GM10248 (cell line): Measurements from ENCODE around the gene JAG1.

Source experiments
- CTCF ChIA-PET: fragments of 300-600 bp; sonication (Branson Sonifier 250); formaldehyde crosslinking; extraction: SDS; loops from one replicate; lab custom pipeline; 2021; ENCODE audit warnings: antibody characterized with exemption; lab: Yijun Ruan, JAX
- POLR2A ChIA-PET: fragments of 350-650 bp; sonication (Branson Sonifier 250); formaldehyde crosslinking; extraction: SDS; loops from one replicate; lab custom pipeline; 2020; ENCODE audit warnings: antibody characterized with exemption; lab: Yijun Ruan, JAX
- DNase-seq: peaks from one replicate; pipeline ENCODE4 v3.0.0; 2012; ENCODE audit errors: extremely low spot score
- TF ChIP-seq, protein P1 (sequence below): IDR thresholded peaks from 2 replicates; pipeline ENCODE4 v1.5.1; 2012; ENCODE audit warnings: mild to moderate bottlenecking, low read depth; ENCODE audit errors: extremely low read depth, missing control alignments, control extremely low read depth

The JAG1 gene

DNA sequence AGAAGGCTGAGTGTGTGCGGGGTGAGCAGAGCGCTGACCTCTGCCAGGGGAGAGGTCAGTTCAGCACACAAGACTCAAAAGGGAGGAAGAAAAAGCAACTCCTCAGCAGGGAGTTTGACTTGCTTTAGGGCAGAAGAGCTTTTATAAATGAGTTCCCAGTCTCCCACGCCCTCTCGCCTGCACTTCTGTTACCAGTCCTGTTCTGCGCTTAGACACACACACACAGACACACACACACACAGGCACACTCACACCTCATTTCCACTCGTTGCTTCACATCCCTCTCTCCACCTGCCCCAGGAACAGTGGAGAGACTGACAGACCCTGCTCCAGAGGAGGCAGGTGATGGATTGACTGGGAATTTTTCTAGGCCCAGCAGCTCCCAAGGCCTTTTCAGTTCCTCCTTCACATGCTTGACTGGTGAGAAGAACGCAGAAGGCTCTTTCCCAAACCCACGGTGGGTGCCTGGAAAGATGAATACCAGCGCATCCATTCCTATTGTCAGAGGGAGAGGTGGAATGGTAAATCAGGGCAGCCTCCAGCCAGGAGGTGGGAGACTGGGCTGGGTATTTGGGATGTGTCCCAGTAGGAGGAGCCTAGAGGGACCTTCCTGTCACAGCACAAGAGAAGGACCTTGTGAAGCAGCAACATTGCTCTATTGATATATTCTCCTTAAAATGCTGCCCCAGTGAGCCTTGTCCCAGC is 43.7 kb downstream of the JAG1 start:
- TF ChIP-seq, protein P1, sequence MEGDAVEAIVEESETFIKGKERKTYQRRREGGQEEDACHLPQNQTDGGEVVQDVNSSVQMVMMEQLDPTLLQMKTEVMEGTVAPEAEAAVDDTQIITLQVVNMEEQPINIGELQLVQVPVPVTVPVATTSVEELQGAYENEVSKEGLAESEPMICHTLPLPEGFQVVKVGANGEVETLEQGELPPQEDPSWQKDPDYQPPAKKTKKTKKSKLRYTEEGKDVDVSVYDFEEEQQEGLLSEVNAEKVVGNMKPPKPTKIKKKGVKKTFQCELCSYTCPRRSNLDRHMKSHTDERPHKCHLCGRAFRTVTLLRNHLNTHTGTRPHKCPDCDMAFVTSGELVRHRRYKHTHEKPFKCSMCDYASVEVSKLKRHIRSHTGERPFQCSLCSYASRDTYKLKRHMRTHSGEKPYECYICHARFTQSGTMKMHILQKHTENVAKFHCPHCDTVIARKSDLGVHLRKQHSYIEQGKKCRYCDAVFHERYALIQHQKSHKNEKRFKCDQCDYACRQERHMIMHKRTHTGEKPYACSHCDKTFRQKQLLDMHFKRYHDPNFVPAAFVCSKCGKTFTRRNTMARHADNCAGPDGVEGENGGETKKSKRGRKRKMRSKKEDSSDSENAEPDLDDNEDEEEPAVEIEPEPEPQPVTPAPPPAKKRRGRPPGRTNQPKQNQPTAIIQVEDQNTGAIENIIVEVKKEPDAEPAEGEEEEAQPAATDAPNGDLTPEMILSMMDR: no peak
- ChIA-PET CTCF (interaction anchor here (1.8 to 1.9 kb wide), 2 partner anchors 8 to 24 kb away, joined by 5 to 7 read pairs; no protein-coding TSS in a partner anchor), POLR2A (no interaction called here)
- DNase-seq: no peak

DNA sequence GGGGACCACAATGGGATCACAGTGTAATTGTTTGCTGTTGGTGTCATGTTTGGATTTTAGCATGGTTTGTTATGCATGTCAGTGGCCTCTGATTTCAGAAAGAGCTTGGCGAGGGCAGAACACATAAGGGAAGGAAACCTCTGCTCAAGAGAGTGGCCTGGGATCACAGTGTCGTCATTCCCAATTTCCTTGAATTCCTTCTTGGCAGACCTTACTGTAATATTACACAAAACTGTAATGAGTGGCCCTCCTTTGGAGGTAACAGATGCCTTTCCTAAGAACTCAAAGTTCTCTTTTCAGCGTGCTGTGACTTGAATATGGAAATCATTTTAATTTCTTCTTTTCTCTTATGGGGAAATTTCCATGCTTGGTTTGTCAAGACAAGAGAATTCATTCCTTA is 46.9 kb downstream of the JAG1 start:
- CTCF ChIA-PET: no interaction called here
- TF ChIP-seq, protein P1: no peak
- DNase-seq: no peak
- POLR2A ChIA-PET: no interaction called here

DNA sequence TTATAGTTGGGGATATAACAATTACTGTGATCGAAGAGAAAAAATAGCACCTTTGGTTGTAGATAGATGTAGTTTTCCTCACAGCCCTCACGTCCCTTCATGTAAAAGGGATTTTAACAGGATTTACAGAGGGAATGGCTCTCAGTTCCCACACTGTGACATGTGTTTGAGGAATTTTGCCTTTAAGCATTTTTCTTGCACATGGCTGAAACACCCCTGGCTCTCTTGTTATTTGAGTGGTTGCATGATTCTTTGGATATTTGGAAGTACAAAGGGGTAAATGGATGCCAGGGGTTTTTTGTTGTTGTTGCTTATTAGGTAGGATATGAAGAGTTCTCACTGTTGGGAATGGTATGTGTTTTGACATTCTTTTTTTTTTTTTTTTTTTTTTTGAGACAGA is 48.2 kb downstream of the JAG1 start:
- ChIA-PET CTCF (interaction anchor here (0.8 kb wide), 1 partner anchor 579 kb away, joined by 4 read pairs; no protein-coding TSS in a partner anchor), POLR2A (no interaction called here)
- TF ChIP-seq, protein P1: no peak
- no peak for DNase-seq

DNA sequence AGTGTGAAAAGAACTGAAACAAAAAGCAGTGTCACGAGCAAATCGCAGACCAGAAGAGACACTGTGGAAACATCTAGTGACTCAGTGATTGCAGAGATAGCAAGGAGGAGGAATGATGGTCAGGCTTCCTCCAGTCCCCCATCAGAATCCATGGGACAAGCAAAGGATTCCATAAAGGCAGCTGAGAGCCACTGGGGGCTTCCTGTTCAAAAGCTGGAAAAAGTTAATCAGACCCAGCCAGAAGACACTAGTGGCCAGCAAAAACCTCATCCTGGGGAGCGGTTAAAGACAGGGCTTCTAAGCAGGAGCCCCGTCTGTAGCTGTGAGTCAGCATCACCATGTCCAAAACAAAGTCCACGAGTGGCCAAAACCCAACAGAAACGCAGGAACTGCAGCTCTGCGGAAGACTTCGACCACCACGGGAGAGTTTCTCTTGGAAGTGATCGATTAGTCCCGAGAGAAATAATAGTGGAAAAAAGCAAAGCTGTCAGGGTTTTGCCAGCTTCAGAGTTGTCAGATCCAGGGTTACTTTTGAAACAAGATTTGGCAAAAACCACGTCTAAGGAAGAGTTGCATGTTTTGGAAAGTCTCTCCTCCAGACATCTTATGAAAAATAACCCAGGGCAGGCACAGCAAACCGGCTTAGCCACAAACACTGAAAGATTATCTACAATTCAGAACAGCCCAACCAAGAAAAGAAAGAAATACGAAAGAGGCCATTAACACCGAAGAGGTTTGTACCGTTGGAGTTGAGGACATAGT is 51.0 kb downstream of the JAG1 start:
- ChIA-PET POLR2A (no interaction called here), CTCF (interaction anchor here (0.8 to 2.5 kb wide), 5 partner anchors 12 to 49 kb away, joined by 3 to 8 read pairs (median 4); no protein-coding TSS in a partner anchor)
- no peak for DNase-seq
- TF ChIP-seq, protein P1: no peak

DNA sequence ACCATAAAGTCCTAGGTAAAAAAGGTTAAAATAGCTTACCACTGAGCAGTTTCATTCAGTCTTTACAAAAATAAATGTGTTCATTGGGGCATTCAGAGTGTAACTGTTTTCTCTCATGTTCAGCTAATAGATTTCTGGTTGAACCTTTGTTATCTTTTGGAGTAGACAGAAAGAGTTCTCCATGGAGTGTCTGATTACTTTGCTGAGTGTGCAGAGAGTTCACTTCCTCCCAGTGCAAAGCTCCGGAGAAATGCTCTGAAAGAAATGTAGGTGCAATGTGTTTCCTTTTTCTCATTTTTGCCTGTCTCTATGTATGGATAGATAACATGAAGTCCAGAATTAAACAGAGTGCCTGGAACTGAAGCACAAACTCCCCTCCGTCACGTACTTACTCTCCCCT is 52.6 kb downstream of the JAG1 start:
- TF ChIP-seq, protein P1: no peak
- POLR2A ChIA-PET: no interaction called here
- CTCF ChIA-PET: interaction anchor here (1.9 to 2.5 kb wide), 2 partner anchors 15 to 16 kb away, joined by 4 to 8 read pairs; no protein-coding TSS in a partner anchor
- no peak for DNase-seq

DNA sequence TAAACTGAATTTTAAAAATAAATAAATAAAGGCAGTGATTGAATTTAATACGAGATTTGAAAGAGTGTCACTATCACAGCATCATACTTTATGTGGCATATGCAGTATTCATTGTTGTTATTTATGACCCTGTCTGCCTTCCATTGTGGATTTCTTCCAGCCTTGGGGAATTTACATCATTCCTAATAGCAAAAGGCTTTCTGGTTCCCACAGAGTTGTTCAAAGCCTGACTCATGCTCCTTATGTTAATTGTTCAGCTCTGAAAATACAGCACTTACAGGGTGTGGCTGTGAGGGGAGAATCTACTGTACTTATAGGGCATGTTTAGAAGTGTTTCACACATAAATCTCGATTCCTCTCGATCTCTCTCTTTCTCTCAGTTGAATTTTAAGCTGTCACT is 54.4 kb downstream of the JAG1 start:
- no peak for DNase-seq
- ChIA-PET CTCF (interaction anchor here (1.0 to 2.3 kb wide), 2 partner anchors 13 kb away, joined by 3 to 6 read pairs; no protein-coding TSS in a partner anchor), POLR2A (no interaction called here)
- TF ChIP-seq, protein P1: no peak
